Keratinocyte (primary cell): ENCODE measurements around the gene ERGIC2. TPM values are rescaled to one million over a fixed set of nuclear protein-coding genes. Genes with fewer than 3 reads are reported as not detected.

Experiments used
- DNase-seq: peaks from one replicate; pipeline ENCODE4 v3.0.0-alpha.2; 2011; ENCODE audit warnings: low read depth, missing footprints, low spot score
- FAIRE-seq: peaks from 2 replicates; lab custom pipeline; 2011; peaks lifted over from hg19 to GRCh38; lab: Jason Lieb, UNC
- H2AFZ ChIP-seq: 2 replicates; pipeline ENCODE4 v1.6.0; 2012; ENCODE audit warnings: low read length, control low read depth, inconsistent platforms; ENCODE audit not compliant: control insufficient read depth
- H3K27ac ChIP-seq: 2 replicates; pipeline ENCODE4 v1.5.1; 2011; ENCODE audit warnings: low read length; ENCODE audit not compliant: control insufficient read depth, insufficient read depth
- H3K27me3 ChIP-seq: 3 replicates; pipeline ENCODE4 v1.6.0; 2011; ENCODE audit warnings: low read length; ENCODE audit not compliant: control insufficient read depth, insufficient read depth; ENCODE audit errors: extremely low read depth
- H3K36me3 ChIP-seq, 2 experiments: 2 replicates in 1 of 2; 3 replicates in 1 of 2; pipeline ENCODE4 v1.5.1; 2011; ENCODE audit warnings: low read length in 2 of 2, mild to moderate bottlenecking in 1 of 2; ENCODE audit not compliant: control insufficient read depth in 2 of 2, insufficient read depth in 2 of 2; ENCODE audit errors: extremely low read depth in 1 of 2
- H3K4me1 ChIP-seq: 3 replicates; pipeline ENCODE4 v1.5.1; 2011; ENCODE audit warnings: low read length; ENCODE audit not compliant: control insufficient read depth, insufficient read depth; ENCODE audit errors: extremely low read depth
- H3K4me2 ChIP-seq: 3 replicates; pipeline ENCODE4 v1.6.0; 2011; ENCODE audit warnings: low read depth, low read length; ENCODE audit not compliant: control insufficient read depth, insufficient read depth; ENCODE audit errors: extremely low read depth
- H3K4me3 ChIP-seq, 3 experiments: fragments of 200-600 bp in 1 of 3; sonication (generic) in 1 of 3; 2 replicates in 2 of 3; 3 replicates in 1 of 3; pipeline ENCODE4 v1.5.1; 2011 to 2016; ENCODE audit warnings: low read length in 3 of 3, mild to moderate bottlenecking in 3 of 3, control low read depth in 2 of 3, inconsistent platforms in 1 of 3, low read depth in 1 of 3, mixed read lengths in 1 of 3, mixed run types in 1 of 3, moderate library complexity in 1 of 3; ENCODE audit not compliant: control insufficient read depth in 2 of 3, insufficient read depth in 2 of 3; ENCODE audit errors: extremely low read depth in 1 of 3
- H3K79me2 ChIP-seq: 2 replicates; pipeline ENCODE4 v1.6.0; 2012; ENCODE audit warnings: low read length; ENCODE audit not compliant: control insufficient read depth, insufficient read depth
- H3K9ac ChIP-seq: 3 replicates; pipeline ENCODE4 v1.6.0; 2011; ENCODE audit warnings: low read length; ENCODE audit not compliant: control insufficient read depth, insufficient read depth; ENCODE audit errors: extremely low read depth
- H3K9me1 ChIP-seq: 3 replicates; pipeline ENCODE4 v1.6.0; 2011; ENCODE audit warnings: low read length; ENCODE audit not compliant: control insufficient read depth, insufficient read depth; ENCODE audit errors: extremely low read depth
- H3K9me3 ChIP-seq: 2 replicates; pipeline ENCODE4 v1.5.1; 2012; ENCODE audit warnings: low read depth, low read length; ENCODE audit not compliant: control insufficient read depth
- H4K20me1 ChIP-seq: 3 replicates; pipeline ENCODE4 v1.6.0; 2011; ENCODE audit warnings: low read length; ENCODE audit not compliant: control insufficient read depth, insufficient read depth; ENCODE audit errors: extremely low read depth
- EZH2 ChIP-seq: IDR thresholded peaks from one replicate; pipeline ENCODE4 v1.6.1; 2012; ENCODE audit warnings: inconsistent platforms, mild to moderate bottlenecking, low read length, moderate library complexity
- dilution Hi-C: fragments of 300-500 bp; cut with MboI; formaldehyde crosslinking; loops from one replicate; pipeline ENCODE4 v1.7.0; 2020; ENCODE audit warnings: low sequenced_read_pairs; ENCODE audit not compliant: extremely low pct_ligation_motif_present
- polyA plus RNA-seq, 5 experiments: library from polyadenylated mRNA; depleted of rRNA in 3 of 5; stranded (reverse) in 3 of 5; stranded (forward) in 1 of 5; unstranded in 1 of 5; fragments of >200 nt; gene quantifications; 1 replicate in 1 of 5; 2 replicates in 3 of 5; 3 replicates in 1 of 5; pipeline versions ENCODE4 v1.2.1 to v1.2.3, GENCODE V29; 2011 to 2012; ENCODE audit warnings: missing spikeins in 2 of 5, low read depth in 1 of 5, low replicate concordance in 1 of 5
- TF ChIP-seq, protein P1 (sequence below), 3 experiments: IDR thresholded peaks in 1 of 3; conservative IDR thresholded peaks in 1 of 3; optimal IDR thresholded peaks in 1 of 3; 2 replicates in 2 of 3; 3 replicates in 1 of 3; pipeline versions ENCODE3 to v1.5.1; 2011; ENCODE audit warnings: low read length in 3 of 3, mild to moderate bottlenecking in 3 of 3, moderate library complexity in 2 of 3, control low read depth in 1 of 3, inconsistent platforms in 1 of 3; ENCODE audit not compliant: insufficient read depth in 2 of 3; ENCODE audit errors: extremely low read depth in 1 of 3

The ERGIC2 gene
- polyA plus RNA-seq, 1 donor (not counting 4 experiments of a cell fraction or from before 2014, with no cell fraction given), result 62.4 TPM

DNA sequence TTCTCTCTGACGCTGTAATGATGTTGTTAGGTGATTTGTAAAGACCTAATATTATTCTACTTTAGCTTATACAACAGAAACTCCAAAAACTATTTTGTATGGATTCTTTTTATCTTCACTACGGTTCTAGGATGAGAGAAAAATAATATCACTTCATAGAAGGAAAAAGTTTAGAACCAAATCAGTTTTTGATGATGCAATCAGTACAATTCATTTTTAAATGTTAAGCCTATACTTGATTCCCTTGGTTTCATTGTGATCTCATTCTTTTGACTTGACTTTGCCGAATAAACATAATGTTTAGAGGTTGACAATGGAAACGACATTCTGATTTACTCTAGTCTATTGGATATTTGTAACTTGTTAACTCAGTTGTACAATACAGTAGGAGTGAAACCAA lies 24.6 kb upstream of the ERGIC2 start:
- H3K27me3 ChIP-seq, result no peaks in the 10 kb centered on the region
- H3K4me1 ChIP-seq, result no peaks in the 10 kb centered on the region
- DNase-seq (no peak), FAIRE-seq (no peak)
- TF ChIP-seq EZH2, result no peak
- TF ChIP-seq, protein P1, sequence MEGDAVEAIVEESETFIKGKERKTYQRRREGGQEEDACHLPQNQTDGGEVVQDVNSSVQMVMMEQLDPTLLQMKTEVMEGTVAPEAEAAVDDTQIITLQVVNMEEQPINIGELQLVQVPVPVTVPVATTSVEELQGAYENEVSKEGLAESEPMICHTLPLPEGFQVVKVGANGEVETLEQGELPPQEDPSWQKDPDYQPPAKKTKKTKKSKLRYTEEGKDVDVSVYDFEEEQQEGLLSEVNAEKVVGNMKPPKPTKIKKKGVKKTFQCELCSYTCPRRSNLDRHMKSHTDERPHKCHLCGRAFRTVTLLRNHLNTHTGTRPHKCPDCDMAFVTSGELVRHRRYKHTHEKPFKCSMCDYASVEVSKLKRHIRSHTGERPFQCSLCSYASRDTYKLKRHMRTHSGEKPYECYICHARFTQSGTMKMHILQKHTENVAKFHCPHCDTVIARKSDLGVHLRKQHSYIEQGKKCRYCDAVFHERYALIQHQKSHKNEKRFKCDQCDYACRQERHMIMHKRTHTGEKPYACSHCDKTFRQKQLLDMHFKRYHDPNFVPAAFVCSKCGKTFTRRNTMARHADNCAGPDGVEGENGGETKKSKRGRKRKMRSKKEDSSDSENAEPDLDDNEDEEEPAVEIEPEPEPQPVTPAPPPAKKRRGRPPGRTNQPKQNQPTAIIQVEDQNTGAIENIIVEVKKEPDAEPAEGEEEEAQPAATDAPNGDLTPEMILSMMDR (optimal IDR thresholded peaks at IDR 0.05 in 1 of 3, IDR thresholded peaks at IDR 0.05 in 1 of 3, conservative IDR thresholded peaks at IDR 0.05 in 1 of 3; ENCODE audit: extremely low read depth in 1 of 3, insufficient read depth in 2 of 3, low read length in 3 of 3), result no peak
- no peaks in the 10 kb centered on the region for H3K79me2 ChIP-seq
- H3K36me3 ChIP-seq, result no peaks in the 10 kb centered on the region
- no peak overlapping the region for H3K27ac ChIP-seq
- H2AFZ ChIP-seq, result no peak overlapping the region
- dilution Hi-C loops, result no loop called here
- no peak overlapping the region for H3K4me3 ChIP-seq
- no peak overlapping the region for H3K4me2 ChIP-seq
- no peaks in the 10 kb centered on the region for H3K9me1 ChIP-seq
- no peaks in the 10 kb centered on the region for H3K9me3 ChIP-seq
- H3K9ac ChIP-seq, result no peak overlapping the region
- no peaks in the 10 kb centered on the region for H4K20me1 ChIP-seq

DNA sequence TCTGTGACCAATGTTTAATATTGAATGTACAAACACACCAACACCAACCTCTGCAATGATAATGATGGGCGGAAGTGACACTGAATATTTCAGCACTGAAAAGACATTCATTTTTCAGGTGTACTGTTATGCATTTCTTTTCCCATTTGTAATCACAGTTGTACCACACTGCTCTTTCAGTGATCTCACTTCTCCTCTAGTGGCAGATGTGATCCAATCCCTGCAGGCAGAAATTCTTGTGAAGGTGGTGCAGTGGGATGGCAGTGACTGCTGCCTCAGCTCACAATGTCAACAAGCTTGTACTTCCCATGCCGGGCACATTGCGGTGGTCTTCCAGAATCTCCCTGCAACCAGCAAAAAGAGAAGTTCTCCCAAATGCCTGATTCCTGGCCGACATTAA lies 23.0 kb upstream of the ERGIC2 start:
- Histone ChIP-seq H2AFZ (no peak overlapping the region), H3K9ac (no peak overlapping the region), H3K9me3 (no peaks in the 10 kb centered on the region), H3K27me3 (no peaks in the 10 kb centered on the region), H4K20me1 (no peaks in the 10 kb centered on the region), H3K79me2 (no peaks in the 10 kb centered on the region), H3K9me1 (no peaks in the 10 kb centered on the region), H3K4me2 (no peak overlapping the region), H3K36me3 (no peaks in the 10 kb centered on the region), H3K4me3 (no peak overlapping the region), H3K27ac (no peak overlapping the region), H3K4me1 (no peaks in the 10 kb centered on the region)
- FAIRE-seq (no peak), DNase-seq (no peak)
- dilution Hi-C loops, result no loop called here
- TF ChIP-seq EZH2, result no peak
- TF ChIP-seq, protein P1 (optimal IDR thresholded peaks at IDR 0.05 in 1 of 3, IDR thresholded peaks at IDR 0.05 in 1 of 3, conservative IDR thresholded peaks at IDR 0.05 in 1 of 3; ENCODE audit: extremely low read depth in 1 of 3, insufficient read depth in 2 of 3, low read length in 3 of 3), result no peak
